Left ventricle myocardium inferior (tissue), 1 donor: ENCODE measurements around the gene COBL. TPM values are rescaled to one million over a fixed set of nuclear protein-coding genes. Genes with fewer than 3 reads are reported as not detected.

ENCODE experiments used
- DNase-seq: peaks from one replicate; pipeline ENCODE4 v3.0.0-alpha.2; 2020
- H3K27ac ChIP-seq: fragments of 200-600 bp; replicated peaks from 2 replicates; pipeline ENCODE4 v1.8.0; 2021
- H3K27me3 ChIP-seq: fragments of 200-600 bp; 2 replicates; pipeline ENCODE4 v1.8.0; 2021; ENCODE audit warnings: low read depth
- H3K36me3 ChIP-seq: fragments of 200-600 bp; 2 replicates; pipeline ENCODE4 v1.8.0; 2021
- H3K4me1 ChIP-seq: fragments of 200-600 bp; 2 replicates; pipeline ENCODE4 v1.8.0; 2021
- H3K4me3 ChIP-seq: fragments of 200-600 bp; 2 replicates; pipeline ENCODE4 v1.8.0; 2021; ENCODE audit warnings: mild to moderate bottlenecking, moderate library complexity
- H3K9me3 ChIP-seq: fragments of 200-600 bp; replicated peaks from 2 replicates; pipeline ENCODE4 v1.8.0; 2021
- intact Hi-C: fragments of 100-400 bp; cut with micrococcal nuclease; formaldehyde crosslinking; loops from one replicate; pipeline ENCODE4 v1.11.0; 2022
- total RNA-seq: library from RNA; stranded (reverse); fragmentation: NEBNext Ultra II Directional; extraction: Animal tissue kit (Norgen Biotek cat#: 25700); gene quantifications from one replicate; pipeline ENCODE4 v1.2.1, GENCODE V29; 2021
- TF ChIP-seq, protein P1 (sequence below): fragments of 200-600 bp; IDR thresholded peaks from 2 replicates; pipeline ENCODE4 v1.8.0; 2021; ENCODE audit warnings: antibody characterized with exemption, mild to moderate bottlenecking, borderline replicate concordance
- donor health status: DM: no; HTN: yes; CAD: no; lungs with severe emphysema.

COBL gene
- total RNA-seq, 1 donor from 2014 or later, result 77.1 TPM

DNA sequence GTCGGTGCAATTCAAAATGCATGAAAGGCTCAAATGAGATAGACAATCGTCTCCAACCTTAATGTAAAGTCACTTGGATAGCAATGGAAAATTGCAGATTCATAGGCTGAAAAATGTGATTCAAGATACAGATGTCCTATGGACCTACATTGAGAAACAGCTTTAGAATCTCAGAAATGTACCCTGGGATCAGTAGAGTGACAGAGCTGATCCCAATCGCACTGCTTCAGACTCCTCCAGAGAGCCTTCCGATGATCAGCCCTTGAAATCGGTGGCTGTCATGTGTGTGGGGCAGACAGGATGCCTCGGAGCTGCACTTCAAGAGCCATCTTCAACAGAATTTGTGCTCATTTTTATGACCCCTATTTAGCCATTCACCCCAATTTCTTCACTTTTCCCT is 293.8 kb downstream of the COBL start:
- TF ChIP-seq, protein P1, sequence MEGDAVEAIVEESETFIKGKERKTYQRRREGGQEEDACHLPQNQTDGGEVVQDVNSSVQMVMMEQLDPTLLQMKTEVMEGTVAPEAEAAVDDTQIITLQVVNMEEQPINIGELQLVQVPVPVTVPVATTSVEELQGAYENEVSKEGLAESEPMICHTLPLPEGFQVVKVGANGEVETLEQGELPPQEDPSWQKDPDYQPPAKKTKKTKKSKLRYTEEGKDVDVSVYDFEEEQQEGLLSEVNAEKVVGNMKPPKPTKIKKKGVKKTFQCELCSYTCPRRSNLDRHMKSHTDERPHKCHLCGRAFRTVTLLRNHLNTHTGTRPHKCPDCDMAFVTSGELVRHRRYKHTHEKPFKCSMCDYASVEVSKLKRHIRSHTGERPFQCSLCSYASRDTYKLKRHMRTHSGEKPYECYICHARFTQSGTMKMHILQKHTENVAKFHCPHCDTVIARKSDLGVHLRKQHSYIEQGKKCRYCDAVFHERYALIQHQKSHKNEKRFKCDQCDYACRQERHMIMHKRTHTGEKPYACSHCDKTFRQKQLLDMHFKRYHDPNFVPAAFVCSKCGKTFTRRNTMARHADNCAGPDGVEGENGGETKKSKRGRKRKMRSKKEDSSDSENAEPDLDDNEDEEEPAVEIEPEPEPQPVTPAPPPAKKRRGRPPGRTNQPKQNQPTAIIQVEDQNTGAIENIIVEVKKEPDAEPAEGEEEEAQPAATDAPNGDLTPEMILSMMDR, result no peak
- Histone ChIP-seq H3K4me3 (no peak overlapping the region), H3K36me3 (no peaks in the 10 kb centered on the region), H3K27me3 (no peaks in the 10 kb centered on the region), H3K9me3 (no peaks in the 10 kb centered on the region), H3K27ac (no peak overlapping the region), H3K4me1 (peaks cover 11% of the 10 kb centered on the region)
- intact Hi-C loops, result no loop called here
- no peak for DNase-seq

DNA sequence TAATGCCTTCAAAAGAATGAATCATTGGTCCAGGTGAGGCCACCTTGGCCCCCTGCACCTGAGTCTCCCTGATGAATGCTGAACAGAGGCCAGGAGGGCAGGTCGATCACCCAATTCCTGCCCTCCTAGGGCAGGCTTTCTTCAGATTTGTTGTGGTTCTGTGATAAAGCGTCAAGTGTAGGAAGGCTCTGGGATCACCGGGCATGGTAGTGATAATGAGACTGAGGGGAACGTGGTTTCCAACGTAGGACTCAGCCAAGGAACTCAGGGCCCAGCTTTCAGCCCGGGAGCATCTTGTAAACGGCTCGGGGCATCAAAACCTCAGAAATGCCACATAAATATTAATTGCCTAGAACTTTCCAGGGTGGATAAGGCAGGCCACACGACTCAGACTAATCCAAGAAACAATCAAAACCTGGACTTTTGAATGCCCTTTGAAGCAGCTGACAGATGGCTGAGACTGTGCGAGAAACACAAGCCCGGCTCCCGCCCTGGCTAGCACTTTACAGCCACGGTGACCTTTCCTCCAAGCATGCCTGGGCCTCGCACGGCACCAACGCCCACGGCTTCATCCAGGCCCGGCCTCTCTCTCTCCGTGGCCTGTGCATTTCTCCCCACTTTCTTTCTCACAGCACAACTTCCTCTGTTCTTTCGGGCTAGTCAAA is 294.6 kb downstream of the COBL start:
- intact Hi-C loops, result no loop called here
- H3K9me3 ChIP-seq, result no peaks in the 10 kb centered on the region
- peaks cover 11% of the 10 kb centered on the region for H3K4me1 ChIP-seq
- H3K4me3 ChIP-seq, result no peak overlapping the region
- DNase-seq, result no peak
- no peaks in the 10 kb centered on the region for H3K36me3 ChIP-seq
- no peak overlapping the region for H3K27ac ChIP-seq
- H3K27me3 ChIP-seq, result no peaks in the 10 kb centered on the region
- TF ChIP-seq, protein P1, result no peak

DNA sequence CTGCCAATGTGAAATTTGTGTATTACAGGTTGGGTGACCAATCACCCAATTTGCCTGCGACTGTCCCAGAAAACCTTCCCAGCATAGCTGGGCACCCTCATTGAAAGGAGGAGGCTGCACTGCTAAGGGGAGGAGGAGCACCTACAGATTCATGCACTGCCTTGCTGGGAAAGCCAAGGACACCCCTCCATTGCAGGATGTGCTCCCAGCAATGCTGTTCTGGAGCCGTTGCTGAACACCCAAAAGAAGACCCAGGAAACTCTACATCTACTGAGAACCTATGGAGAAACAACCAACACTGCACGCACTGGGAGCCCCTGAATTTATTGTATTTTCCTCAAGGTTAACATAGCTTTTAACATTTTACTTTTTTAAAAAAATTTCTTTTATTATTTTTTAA is 295.7 kb downstream of the COBL start:
- Histone ChIP-seq H3K27ac (no peak overlapping the region), H3K27me3 (no peaks in the 10 kb centered on the region), H3K4me3 (no peak overlapping the region), H3K4me1 (peaks cover 8% of the 10 kb centered on the region), H3K9me3 (no peaks in the 10 kb centered on the region), H3K36me3 (no peaks in the 10 kb centered on the region)
- intact Hi-C loops, result no loop called here
- TF ChIP-seq, protein P1, result no peak
- no peak for DNase-seq

DNA sequence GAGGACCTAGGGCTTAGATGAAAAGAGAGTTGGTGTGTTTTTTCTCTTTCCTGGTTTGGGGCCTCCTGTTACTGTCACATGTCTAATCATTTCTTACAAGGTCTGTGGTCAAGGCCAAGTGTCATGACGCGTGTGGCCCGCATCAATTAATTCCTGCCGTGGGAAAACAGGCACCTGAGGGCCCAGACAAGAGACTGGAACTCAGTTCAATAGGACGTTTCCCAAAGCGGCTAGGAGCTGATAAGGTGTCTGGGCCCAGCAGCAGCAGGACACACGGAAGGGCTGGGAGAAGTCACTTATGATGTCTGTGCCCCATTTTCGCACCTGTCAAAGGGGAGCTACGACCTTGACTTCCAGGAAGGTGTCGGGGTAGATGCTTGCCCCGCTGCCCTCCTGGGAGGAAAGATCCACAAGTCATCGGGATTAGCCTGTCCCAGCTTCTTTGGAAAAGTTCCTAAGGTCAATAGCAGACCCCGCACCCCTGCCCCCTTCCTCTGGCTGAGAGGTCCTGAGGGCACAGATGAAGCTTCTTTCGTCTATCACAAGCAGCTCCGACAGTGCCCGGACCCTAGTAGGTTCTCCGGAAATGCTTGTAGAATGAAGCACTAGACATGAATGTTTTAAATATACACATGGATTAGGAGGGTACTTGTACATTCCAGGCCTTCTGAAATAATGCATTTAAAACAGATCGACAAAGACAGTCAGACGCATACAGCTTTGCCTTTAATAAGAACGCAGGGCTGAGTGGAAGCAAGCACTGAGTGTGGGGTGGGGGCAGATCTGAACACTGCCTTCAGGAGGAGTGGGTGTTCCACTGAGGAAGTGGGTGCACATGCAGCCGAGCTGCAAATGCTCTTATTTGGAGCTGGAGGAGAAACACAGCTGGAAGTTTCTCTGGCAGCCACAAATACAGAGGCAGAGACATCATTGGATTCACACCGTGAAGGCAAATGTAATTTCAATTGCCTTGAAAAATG is 296.4 kb downstream of the COBL start:
- no peak overlapping the region for H3K27ac ChIP-seq
- no peaks in the 10 kb centered on the region for H3K9me3 ChIP-seq
- no peaks in the 10 kb centered on the region for H3K36me3 ChIP-seq
- peaks cover under 1% of the 10 kb centered on the region for H3K4me1 ChIP-seq
- H3K27me3 ChIP-seq, result no peaks in the 10 kb centered on the region
- no peak for DNase-seq
- intact Hi-C loops, result no loop called here
- TF ChIP-seq, protein P1, result no peak
- H3K4me3 ChIP-seq, result no peak overlapping the region

DNA sequence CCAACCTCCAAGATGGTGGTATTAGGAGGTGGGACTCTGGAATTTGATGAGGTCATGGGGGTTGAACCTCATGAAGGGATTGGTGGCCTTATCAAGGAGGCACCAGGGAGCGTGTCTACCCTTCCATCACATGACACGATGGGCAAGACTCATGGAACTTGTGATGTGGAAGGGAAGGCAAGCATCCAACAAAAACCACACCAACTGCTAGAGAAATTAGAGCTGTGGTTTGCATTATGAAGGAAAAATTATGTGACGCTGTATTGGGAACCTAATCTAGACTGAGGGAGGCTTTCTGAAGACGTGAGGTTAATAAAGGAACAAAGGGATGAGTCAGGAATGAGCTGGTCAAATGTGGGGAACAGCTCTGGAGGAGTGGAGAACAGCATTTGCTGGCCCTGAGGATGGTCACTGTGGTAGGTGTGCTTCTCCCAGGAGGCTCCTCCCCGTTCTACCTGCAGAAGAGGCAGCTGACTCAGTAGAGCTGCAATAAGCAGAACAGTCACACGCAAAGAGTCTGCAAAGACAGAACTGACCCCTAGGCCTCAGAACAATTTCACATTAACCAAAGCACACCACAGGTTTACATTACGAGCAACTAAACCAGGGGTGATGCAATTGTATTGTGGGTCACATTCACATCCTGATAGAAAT is 297.3 kb downstream of the COBL start:
- intact Hi-C loops, result no loop called here
- Histone ChIP-seq H3K4me3 (no peak overlapping the region), H3K4me1 (no peaks in the 10 kb centered on the region), H3K36me3 (no peaks in the 10 kb centered on the region), H3K27ac (no peak overlapping the region), H3K9me3 (no peaks in the 10 kb centered on the region), H3K27me3 (no peaks in the 10 kb centered on the region)
- TF ChIP-seq, protein P1, result no peak
- DNase-seq, result no peak
